Fibroblast of the aortic adventitia (primary cell): ENCODE measurements around the gene OR5D16. TPM values are rescaled to one million over a fixed set of nuclear protein-coding genes. Genes with fewer than 3 reads are reported as not detected.

Experiments used
- small RNA-seq: library from RNA; depleted of rRNA; stranded (forward); fragments of <200 nt; gene quantifications from one replicate; pipeline ENCODE3, GENCODE V24; 2012
- total RNA-seq: library from RNA; depleted of rRNA; stranded (reverse); fragments of >200 nt; gene quantifications from 2 replicates; pipeline ENCODE4 v1.2.3, GENCODE V29; 2012; ENCODE audit warnings: low replicate concordance

The OR5D16 gene
- total RNA-seq, 1 donor: not detected

Small RNA genes within 50 kb of the gene (small RNA-seq; reads per million reads assigned to genes)
- gene AC036111.3: not detected

Other genes starting within 250 kb of the OR5D16 start
- gene OR4C11, start 231.1 kb upstream of the OR5D16 start, total RNA-seq: not detected in 2 replicates
- gene OR4P4, start 203.6 kb upstream of the OR5D16 start, total RNA-seq: not detected in 2 replicates
- gene OR4S2, start 190.4 kb upstream of the OR5D16 start, total RNA-seq: not detected in 2 replicates
- gene OR4C6, start 176.6 kb upstream of the OR5D16 start, total RNA-seq: not detected in 2 replicates
- gene OR5D13, start 65.3 kb upstream of the OR5D16 start, total RNA-seq: not detected in 2 replicates
- not detected in 2 replicates for gene OR5D14, start 43.2 kb upstream of the OR5D16 start, total RNA-seq
- gene OR5L1, start 27.4 kb upstream of the OR5D16 start, total RNA-seq: not detected in 2 replicates
- not detected in 2 replicates for gene OR5D18, start 19.1 kb upstream of the OR5D16 start, total RNA-seq
- not detected in 2 replicates for gene OR5L2, start 11.5 kb upstream of the OR5D16 start, total RNA-seq
- gene TRIM51, start 44.5 kb downstream of the OR5D16 start, total RNA-seq: not detected in 2 replicates
- not detected in 2 replicates for gene OR5W2, start 75.8 kb downstream of the OR5D16 start, total RNA-seq
- gene OR5I1, start 97.6 kb downstream of the OR5D16 start, total RNA-seq: not detected in 2 replicates
- not detected in 2 replicates for gene OR10AG1, start 131.2 kb downstream of the OR5D16 start, total RNA-seq
- gene OR5F1, start 155.9 kb downstream of the OR5D16 start, total RNA-seq: not detected in 2 replicates
- not detected in 2 replicates for gene OR5AS1, start 188.9 kb downstream of the OR5D16 start, total RNA-seq